Gastrocnemius medialis (tissue), 4 donors: Measurements from ENCODE around the gene ZBED4. TPM values are rescaled to one million over a fixed set of nuclear protein-coding genes. Genes with fewer than 3 reads are reported as not detected.

ENCODE experiments used
- ATAC-seq, 2 donors: fragments of 150-250 bp; one replicate each; pipeline ENCODE4 v1.9.1; 2016
- DNase-seq, 2 donors: peaks; one replicate each; pipeline ENCODE4 v3.0.0-alpha.2; 2019
- H3K27ac ChIP-seq, 4 donors: fragments of 200-600 bp; sonication (generic); 1 replicate in 1 of 4; 2 replicates in 3 of 4; pipeline ENCODE4 v1.5.1; 2016 to 2018; ENCODE audit warnings: mild to moderate bottlenecking in 2 of 4, moderate library complexity in 1 of 4
- H3K27me3 ChIP-seq, 3 donors: fragments of 200-600 bp; sonication (generic) in 2 of 3; 1 replicate in 1 of 3; 2 replicates in 2 of 3; pipeline versions ENCODE4 v1.5.1 to v1.6.0; 2016 to 2019; ENCODE audit warnings: mild to moderate bottlenecking in 1 of 3, moderate library complexity in 1 of 3
- H3K36me3 ChIP-seq, 2 donors: fragments of 200-600 bp; sonication (generic) in 1 of 2; one replicate each; pipeline ENCODE4 v1.5.1; 2017 to 2018
- H3K4me1 ChIP-seq, 2 donors: fragments of 200-600 bp; sonication (generic) in 1 of 2; one replicate each; pipeline ENCODE4 v1.5.1; 2016 to 2017; ENCODE audit warnings: mild to moderate bottlenecking in 2 of 2
- H3K4me3 ChIP-seq, 4 donors: fragments of 200-600 bp; sonication (generic) in 3 of 4; 1 replicate in 1 of 4; 2 replicates in 3 of 4; pipeline ENCODE4 v1.5.1; 2016 to 2019; ENCODE audit warnings: mild to moderate bottlenecking in 2 of 4
- H3K9me3 ChIP-seq, 3 donors: fragments of 200-600 bp; sonication (generic) in 2 of 3; 1 replicate in 1 of 3; 2 replicates in 2 of 3; pipeline ENCODE4 v1.5.1; 2016 to 2019
- POLR2A ChIP-seq, 2 donors: fragments of 450-650 bp; IDR thresholded peaks; one replicate each; pipeline ENCODE4 v1.6.1; 2017; ENCODE audit warnings: antibody characterized with exemption in 2 of 2, mild to moderate bottlenecking in 2 of 2, moderate library complexity in 2 of 2
- in situ Hi-C, 4 donors: fragments of 200-750 bp; cut with MboI; loops; one replicate each; pipeline versions ENCODE4 v1.15.0 to v1.8.0; 2017; ENCODE audit warnings: low sequenced_read_pairs in 4 of 4
- intact Hi-C: fragments of 100-400 bp; cut with DNase I; formaldehyde crosslinking; loops from one replicate; pipeline ENCODE4 v1.15.1; 2023; ENCODE audit warnings: low total_unique reads
- total RNA-seq, 4 donors: library from RNA; depleted of rRNA; stranded (reverse); fragments of >200 nt; gene quantifications; one replicate each; pipeline versions ENCODE4 v1.1.0 to v1.2.3, GENCODE V29; 2016
- TF ChIP-seq, protein P1 (sequence below), 5 experiments: fragments of 450-650 bp in 3 of 5; fragments of 200-600 bp in 2 of 5; sonication (generic) in 2 of 5; IDR thresholded peaks in 4 of 5; conservative IDR thresholded peaks in 1 of 5; 1 replicate in 4 of 5; 2 replicates in 1 of 5; pipeline ENCODE4 v1.5.1; 2016 to 2019; ENCODE audit warnings: antibody characterized with exemption in 5 of 5, mild to moderate bottlenecking in 3 of 5, moderate library complexity in 3 of 5

Gene ZBED4
- total RNA-seq, 4 donors from 2014 or later: 6.7 to 8.4 (median 7.5) TPM

DNA sequence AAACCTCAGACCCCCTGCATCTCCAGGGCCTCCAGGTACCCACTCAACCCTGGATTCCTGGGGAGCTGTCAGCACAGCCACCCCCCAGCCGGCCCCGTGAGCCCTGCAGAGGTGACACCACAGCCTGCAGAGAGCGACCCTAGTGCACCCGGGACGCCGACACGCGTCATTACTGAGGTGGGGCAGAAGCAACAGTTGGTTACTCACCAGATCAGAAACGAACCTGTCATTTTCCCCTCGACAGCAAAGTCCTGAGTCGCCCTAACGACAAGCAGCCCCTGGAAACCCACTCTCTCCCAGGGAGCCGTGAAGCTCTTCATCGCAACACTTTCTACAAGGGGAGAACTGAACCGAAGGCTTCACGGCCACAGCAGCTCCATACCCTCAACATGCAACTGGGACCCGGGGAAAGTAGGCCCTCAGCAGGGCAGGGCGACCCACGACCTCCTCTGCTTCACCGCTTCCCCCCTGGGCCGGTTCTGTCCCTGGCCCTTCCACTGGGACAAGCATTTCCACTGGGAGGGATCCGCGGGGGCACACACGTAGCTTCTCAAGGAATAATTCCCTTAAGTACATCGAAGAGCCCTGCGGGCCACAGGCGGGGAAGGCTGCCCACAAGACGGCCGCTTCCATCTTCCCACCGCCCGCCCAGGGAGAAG is 27.6 kb upstream of the ZBED4 start:
- H3K4me3 ChIP-seq: peak overlapping the region; percentile 62 to 70 (median 64)
- H3K27ac ChIP-seq: peak overlapping the region; percentile 64 to 90 (median 70)
- TF ChIP-seq, protein P1, sequence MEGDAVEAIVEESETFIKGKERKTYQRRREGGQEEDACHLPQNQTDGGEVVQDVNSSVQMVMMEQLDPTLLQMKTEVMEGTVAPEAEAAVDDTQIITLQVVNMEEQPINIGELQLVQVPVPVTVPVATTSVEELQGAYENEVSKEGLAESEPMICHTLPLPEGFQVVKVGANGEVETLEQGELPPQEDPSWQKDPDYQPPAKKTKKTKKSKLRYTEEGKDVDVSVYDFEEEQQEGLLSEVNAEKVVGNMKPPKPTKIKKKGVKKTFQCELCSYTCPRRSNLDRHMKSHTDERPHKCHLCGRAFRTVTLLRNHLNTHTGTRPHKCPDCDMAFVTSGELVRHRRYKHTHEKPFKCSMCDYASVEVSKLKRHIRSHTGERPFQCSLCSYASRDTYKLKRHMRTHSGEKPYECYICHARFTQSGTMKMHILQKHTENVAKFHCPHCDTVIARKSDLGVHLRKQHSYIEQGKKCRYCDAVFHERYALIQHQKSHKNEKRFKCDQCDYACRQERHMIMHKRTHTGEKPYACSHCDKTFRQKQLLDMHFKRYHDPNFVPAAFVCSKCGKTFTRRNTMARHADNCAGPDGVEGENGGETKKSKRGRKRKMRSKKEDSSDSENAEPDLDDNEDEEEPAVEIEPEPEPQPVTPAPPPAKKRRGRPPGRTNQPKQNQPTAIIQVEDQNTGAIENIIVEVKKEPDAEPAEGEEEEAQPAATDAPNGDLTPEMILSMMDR (IDR thresholded peaks at IDR 0.05 in 4 of 5, conservative IDR thresholded peaks at IDR 0.05 in 1 of 5): no peak
- TF ChIP-seq POLR2A (IDR thresholded peaks at IDR 0.05): no peak
- peaks cover 3 to 31% of the 10 kb centered on the region in 2 donors for H3K36me3 ChIP-seq
- DNase-seq: no peak
- in situ Hi-C loops: no loop called here
- intact Hi-C loops: loop anchor here (5.0 kb wide), 1 partner anchor 34 kb away; no protein-coding TSS in a partner anchor
- peaks cover 29 to 43% of the 10 kb centered on the region in 2 donors for H3K4me1 ChIP-seq
- H3K9me3 ChIP-seq: no peaks in the 10 kb centered on the region
- ATAC-seq: peak in 1 of 2 donors; percentile 8
- no peaks in the 10 kb centered on the region for H3K27me3 ChIP-seq

DNA sequence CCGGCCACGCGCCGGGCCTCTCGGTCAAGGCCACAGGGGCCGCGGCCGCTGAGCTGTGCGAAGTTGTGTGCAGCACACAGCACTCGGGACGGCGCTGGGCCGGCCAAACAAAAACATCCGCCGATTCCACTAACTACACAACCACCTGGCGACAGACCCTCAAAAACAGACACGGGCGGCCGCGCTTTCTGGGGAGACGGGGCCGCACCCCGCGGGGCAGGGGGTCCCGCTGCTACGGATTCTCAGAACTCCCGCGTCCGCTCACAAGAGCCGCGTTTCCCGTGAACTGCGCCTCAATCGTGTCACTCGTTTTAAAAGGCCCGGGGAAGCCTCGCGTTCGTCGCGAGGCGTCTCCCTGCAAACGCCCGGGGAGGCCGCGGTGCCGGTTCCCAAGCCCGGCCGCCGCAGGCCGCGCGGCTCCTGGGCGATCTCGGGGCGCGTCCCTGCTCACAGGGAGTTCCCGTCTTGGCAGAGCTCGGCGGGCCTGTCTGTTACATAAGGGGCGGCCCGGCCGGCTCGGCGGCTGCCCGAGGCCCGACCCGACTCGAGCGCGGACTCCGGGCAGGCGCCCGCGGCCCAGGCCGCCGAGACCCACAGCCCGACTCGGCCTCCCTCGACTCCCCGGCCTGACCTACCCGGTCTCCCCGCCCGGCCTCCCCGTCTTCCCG is 26.9 kb upstream of the ZBED4 start:
- Histone ChIP-seq H3K4me3 (peak overlapping the region; percentile 62 to 70 (median 64)), H3K27me3 (no peaks in the 10 kb centered on the region), H3K27ac (peak overlapping the region; percentile 64 to 90 (median 70)), H3K36me3 (peaks cover 3 to 24% of the 10 kb centered on the region in 2 donors), H3K4me1 (peaks cover 24 to 36% of the 10 kb centered on the region in 2 donors), H3K9me3 (no peaks in the 10 kb centered on the region)
- intact Hi-C loops (loop anchor here (1.0 to 5.0 kb wide), 2 partner anchors 34 to 90 kb away; no protein-coding TSS in a partner anchor), in situ Hi-C loops (no loop called here)
- ATAC-seq (peak; percentile 46 to 63), DNase-seq (peak in 1 of 2 donors; percentile 46)
- TF ChIP-seq, protein P1 (IDR thresholded peaks at IDR 0.05 in 4 of 5, conservative IDR thresholded peaks at IDR 0.05 in 1 of 5): no peak
- TF ChIP-seq POLR2A (IDR thresholded peaks at IDR 0.05): no peak

DNA sequence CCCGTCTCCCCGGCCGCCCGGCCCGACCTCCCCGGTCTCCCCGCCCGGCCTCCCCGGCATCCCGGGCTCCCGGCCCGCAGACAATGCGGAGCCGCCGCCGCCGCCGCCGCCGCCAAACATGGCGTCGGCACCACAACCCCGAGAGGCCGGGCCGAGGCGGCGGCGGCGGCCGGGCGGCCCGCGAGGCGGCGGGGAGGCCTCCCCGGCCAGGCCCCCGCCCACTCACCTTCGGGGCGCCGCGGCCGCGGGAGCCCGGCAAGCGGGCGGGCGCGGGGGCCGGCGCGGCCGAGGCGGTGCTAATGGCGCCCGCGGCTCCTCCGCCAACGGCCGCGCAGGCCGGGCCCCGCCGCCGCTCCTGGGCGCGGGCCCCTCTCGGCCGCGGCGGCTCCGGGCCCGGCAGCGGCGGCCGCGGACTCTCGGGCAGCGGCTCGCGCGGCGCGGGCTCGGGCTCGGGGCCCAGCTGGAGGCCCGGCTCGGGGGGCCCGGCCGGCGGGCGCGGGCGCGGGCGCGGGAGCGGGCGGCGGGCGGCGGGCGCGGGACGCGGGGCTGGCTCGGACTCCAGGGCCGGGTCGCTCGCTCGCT is 26.3 kb upstream of the ZBED4 start:
- intact Hi-C loops (loop anchor here (1.0 to 5.0 kb wide), 2 partner anchors 35 to 89 kb away; no protein-coding TSS in a partner anchor), in situ Hi-C loops (no loop called here)
- ATAC-seq (peak; percentile 38 to 53), DNase-seq (no peak)
- H3K9me3 ChIP-seq: no peaks in the 10 kb centered on the region
- H3K36me3 ChIP-seq: peaks cover 3 to 18% of the 10 kb centered on the region in 2 donors
- TF ChIP-seq, protein P1 (IDR thresholded peaks at IDR 0.05 in 4 of 5, conservative IDR thresholded peaks at IDR 0.05 in 1 of 5): no peak
- no peak for TF ChIP-seq POLR2A (IDR thresholded peaks at IDR 0.05)
- H3K4me3 ChIP-seq: peak overlapping the region; percentile 62 to 70 (median 64)
- peak overlapping the region; percentile 64 to 90 (median 70) for H3K27ac ChIP-seq
- peaks cover 19 to 30% of the 10 kb centered on the region in 2 donors for H3K4me1 ChIP-seq
- no peaks in the 10 kb centered on the region for H3K27me3 ChIP-seq

DNA sequence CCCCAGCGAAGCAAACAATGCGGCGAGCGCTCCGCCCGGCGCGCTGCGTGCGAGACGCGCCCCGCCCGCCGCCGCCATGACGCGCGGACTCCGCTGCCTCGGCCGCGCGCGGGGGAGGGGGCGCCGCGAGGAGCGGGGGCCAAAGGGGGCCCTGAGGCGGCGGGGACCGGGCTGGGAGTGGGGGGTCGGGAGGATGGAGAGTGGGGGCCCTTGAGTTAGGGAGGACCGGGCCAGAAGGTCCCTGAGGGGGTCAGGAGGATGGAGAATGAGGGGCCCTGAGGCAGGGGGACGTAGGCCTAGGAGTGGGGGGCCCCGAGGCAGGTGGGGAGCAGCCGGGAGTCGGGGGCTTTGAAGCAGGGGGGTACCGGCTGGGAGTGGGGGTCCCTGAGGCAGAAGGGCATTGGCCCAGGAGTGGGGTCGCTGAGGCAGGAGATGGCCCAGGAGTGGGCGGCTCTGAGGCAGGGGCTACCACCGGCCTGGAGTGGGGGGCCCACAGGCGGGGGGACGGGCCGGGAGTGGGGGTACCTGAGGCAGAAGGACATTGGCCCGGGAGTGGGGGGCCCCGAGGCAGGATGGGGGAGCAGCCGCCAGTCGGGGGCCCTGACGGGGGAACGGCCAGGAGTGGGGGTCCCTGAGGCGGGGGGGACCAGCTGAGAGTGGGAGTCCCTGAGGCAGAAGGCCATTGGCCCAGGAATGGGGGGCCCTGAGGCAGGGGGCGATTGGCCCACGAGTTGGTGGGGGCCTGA is 25.6 kb upstream of the ZBED4 start, which contains the start of gene BRD1:
Gene BRD1, minus strand, starts transcription at position 21 of the 746 bp plus-strand sequence. CDS start 3,556 bp downstream, outside the sequence.
- DNase-seq: peak in 1 of 2 donors; percentile 42
- Histone ChIP-seq H3K36me3 (peaks cover 3 to 11% of the 10 kb centered on the region in 2 donors), H3K4me3 (peak within 1 kb of the TSS; percentile 62 to 70 (median 65)), H3K27ac (peak within 1 kb of the TSS; percentile 75 to 90 (median 82)), H3K27me3 (no peaks in the 10 kb centered on the region), H3K9me3 (no peaks in the 10 kb centered on the region), H3K4me1 (peaks cover 19 to 27% of the 10 kb centered on the region in 2 donors)
- ATAC-seq: peak; percentile 68 to 69
- in situ Hi-C loops: no loop called here
- TF ChIP-seq, protein P1 (IDR thresholded peaks at IDR 0.05 in 4 of 5, conservative IDR thresholded peaks at IDR 0.05 in 1 of 5): no peak
- peak; percentile 20 to 21 for TF ChIP-seq POLR2A (IDR thresholded peaks at IDR 0.05)
- intact Hi-C loops: loop anchor here (1.0 to 5.0 kb wide), 4 partner anchors 25 to 88 kb away; partner anchors contain the start of gene ZBED4
